HG02943 (cell line): ENCODE measurements around the gene PRRT1.

ENCODE experiments used
- ATAC-seq: cut with Tn5 transposase; IDR thresholded peaks from one replicate; pipeline ENCODE4 v1.9.1; 2021; ENCODE audit warnings: mild to moderate bottlenecking, low read depth, moderate library complexity; ENCODE audit not compliant: unreplicated experiment

PRRT1 gene

DNA sequence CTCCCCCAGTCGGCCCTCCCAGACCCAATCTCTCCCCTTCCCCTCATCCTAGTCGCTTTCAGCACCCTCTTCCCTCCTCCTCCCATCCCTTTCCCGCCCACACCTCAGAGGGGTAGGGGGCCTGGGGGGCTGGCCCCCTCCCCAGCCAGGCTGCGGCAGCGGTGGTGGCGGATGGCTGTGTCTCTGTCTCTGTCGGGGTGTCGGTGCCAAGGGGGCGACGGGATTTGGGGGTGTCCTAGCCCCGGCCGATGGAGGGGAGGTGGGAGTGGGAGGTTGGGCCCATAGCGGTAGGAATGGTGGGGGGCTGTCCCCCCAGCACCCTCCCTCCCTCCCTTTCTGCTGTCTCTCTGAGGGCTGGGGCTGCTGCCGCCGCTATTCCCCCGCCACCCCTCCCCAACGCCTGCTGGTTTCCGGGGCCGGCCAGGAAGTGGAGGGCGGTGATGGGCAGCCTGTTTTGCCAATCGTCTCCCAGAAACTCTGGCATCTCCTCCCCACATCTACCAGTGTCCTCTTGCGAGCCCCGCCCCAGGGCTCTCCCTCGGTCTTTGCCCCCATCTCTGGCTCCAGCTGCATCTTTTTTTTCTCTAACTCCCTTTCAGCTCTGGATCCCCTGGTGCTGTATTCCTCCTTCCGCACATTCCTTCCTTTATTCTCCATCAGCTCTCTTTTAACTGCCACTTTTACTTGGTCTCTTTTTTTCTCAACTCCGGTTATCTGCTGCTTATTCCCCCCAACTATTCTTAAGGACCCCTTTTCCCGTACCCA is 24.2 kb upstream of the PRRT1 start, which contains the start of gene AGPAT1:
AGPAT1 (minus strand) TSS at position 374 of the 765 bp plus-strand sequence. CDS start 4,588 bp downstream, outside the sequence.
- ATAC-seq: peak; percentile 43

DNA sequence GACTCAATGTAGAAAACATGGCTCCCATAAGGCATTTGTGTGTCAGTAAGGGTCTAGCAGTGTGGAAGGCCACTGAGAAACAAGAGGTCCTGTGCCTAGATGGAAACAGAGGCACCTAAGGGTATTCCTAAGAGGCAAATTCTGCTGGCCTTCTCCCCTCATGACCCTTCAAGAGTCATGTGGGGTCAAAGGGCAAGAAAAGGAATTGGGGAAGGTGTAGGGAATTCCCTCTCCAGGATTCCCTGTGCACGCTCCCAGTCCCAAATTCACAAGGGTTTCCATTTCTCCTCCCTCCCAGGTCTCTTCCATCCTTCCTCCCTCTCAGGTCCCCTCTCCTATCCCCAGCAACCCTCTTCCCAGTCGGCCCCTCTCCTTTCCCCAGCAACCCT is 23.6 kb upstream of the PRRT1 start:
- no peak for ATAC-seq

DNA sequence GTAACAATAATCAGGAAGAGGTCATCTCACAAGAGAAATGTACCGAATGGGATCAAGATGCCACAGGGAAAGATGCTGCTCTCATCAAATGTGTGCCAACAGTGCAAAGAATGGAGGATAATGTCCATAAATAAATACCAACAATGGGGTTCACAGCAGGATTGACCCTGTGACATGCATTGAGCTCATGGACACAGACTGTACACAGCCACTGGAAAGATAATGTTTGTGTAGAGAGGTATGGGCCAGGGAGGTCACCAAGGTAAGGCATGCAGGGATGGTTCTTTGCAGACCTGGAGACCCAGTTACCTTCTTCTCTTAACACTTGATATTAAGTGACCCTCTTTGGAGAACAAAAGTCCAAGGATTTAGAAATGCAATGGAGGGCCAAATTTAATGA is 22.7 kb upstream of the PRRT1 start:
- no peak for ATAC-seq

DNA sequence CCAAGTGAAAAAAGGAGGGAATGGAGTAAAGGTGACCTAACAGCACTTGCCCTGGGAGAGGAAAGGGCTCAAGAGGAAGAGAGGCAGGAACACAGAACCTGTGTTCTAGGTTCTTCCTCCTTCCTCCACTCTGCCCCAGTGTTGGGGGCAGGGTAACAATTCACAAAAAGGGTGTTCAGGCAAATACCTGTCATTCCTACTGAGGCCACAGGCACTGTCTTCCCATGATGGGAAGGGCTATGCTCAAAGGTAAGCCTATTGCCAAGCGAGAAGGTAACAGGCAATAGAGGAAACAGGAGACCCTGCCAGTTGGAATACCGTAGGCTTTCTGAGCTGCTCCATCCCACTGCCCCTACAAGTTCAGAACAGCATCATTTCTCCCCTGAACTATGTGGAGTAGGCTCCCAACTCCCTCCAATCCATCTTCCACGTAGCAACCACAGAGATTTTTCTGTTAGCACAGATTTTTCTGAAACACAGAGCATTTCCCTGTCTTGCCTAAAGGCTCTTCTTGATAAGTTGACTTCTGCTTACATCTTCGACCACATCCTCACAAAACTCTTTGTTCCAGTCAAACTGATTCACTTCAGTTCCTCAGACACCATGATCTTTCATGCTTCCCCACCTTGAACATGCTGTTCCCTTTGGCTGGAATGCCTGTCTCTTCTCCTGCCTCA is 21.4 kb upstream of the PRRT1 start:
- no peak for ATAC-seq

DNA sequence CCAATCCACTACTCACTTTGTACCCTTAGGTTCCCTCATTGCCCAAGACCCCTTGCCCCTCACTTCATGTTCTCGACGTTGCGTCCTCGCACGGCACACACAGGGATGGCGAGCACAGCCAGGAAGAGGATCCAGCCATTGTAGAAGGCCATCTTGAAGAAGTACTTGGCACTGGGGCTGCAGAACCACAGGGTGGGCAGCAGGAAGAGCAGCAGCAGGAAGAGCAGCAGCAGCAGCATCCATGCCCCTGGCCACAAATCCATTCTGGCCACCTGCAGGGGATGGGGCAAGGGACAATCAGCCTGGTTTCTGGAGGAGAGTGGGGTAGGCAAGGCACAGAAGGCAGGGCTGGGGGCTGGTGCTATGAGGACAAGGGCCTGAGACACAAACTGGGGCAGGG is 19.5 kb upstream of the PRRT1 start:
- no peak for ATAC-seq

DNA sequence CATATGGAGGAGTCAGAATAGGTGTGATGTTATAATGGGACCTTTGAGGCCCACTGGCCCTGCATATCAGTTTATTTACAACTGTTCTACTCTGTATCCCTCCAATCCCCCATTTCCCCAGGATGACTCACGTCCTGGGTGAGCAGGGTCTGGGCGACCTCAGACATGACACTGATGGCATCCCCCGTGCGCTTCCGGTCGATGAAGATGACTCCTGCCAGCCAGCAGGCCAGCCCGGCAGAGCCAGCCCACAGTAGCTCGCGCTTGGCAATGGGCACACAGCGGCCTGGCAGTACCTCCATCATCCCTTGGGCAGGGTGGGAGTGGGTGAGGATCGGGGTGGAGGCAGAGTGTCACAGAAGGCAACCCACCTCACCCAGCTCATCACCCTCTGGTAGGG is 18.6 kb upstream of the PRRT1 start:
- no peak for ATAC-seq

DNA sequence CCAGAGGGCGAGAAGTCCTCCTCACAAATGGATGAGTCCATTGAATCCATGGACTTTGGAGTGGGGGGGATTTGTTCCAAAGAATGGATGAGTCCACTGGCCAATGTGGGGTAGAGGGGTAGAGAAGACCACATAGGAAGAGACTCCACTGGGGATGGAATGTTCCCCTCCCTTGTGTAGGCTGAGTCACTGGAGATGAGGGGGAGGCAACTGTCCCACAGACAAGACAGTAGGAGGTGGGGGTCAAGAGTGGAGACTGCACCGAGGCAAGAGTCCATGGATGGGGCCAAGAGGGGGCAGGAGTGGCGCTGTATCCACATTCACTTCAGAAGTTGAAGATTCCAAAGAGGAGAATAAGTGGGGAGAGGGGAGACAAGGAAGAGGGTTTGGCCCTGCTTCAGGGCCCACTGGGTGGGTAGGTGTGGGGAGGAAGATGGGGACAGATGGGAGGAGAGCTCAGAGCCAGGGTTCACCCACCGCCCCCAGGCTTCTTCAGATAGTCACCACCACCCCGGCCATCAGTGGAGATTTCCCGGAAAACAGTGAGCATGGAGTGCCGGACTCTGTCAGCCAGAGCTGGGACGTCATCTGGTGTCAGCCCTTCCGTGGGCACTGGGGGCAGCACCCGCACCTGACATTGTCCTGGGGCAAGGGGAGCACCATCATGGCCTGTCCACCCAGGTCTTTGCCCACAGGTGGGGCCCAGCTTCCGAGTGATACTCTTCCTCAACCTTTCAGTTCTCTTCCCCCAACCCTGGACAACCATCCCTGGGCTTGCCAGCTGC is 17.3 kb upstream of the PRRT1 start:
- no peak for ATAC-seq

DNA sequence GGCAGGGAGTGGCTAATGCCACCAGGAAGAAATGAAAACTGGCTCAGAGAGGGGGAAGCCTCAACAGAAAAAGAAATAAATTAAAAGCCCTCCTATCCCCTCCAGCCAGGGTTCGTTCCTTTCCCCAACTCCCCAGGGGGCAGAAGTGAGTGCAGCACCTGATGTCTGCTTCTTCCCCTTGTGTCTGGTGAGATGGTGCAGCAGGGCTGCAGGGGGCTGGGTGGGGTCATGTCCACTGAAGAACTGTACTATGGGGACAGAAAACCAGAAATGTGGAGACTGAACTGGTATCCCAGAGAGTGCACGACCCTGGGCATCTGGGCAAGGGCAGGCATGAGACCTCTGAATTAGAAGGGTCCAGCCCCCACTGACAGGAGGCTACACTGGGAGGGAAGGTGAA is 16.6 kb upstream of the PRRT1 start:
- no peak for ATAC-seq

DNA sequence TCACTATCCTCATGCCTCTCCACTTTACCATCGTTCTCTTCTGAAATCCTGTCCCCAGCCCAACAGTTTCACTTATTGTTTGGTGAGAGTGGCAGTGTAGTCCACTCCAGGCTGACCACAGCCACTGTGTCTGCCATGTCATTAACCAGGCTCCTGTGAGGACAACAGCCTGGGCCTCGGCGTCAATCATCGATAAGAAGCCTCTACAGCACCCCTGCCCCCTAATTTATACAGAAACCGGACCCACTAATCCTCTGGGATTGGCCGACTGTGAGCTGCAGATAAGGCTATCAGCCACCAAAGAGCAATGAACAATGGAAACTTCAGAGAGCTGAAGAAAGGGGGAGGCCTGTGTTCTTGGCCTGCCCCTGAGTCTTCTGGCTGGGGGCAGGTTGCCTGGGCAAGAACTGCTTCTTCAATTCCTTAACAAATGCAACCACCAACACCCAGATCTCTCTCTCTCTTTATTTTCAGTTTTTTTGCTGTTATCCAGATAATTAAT is 16.1 kb upstream of the PRRT1 start:
- ATAC-seq: no peak

DNA sequence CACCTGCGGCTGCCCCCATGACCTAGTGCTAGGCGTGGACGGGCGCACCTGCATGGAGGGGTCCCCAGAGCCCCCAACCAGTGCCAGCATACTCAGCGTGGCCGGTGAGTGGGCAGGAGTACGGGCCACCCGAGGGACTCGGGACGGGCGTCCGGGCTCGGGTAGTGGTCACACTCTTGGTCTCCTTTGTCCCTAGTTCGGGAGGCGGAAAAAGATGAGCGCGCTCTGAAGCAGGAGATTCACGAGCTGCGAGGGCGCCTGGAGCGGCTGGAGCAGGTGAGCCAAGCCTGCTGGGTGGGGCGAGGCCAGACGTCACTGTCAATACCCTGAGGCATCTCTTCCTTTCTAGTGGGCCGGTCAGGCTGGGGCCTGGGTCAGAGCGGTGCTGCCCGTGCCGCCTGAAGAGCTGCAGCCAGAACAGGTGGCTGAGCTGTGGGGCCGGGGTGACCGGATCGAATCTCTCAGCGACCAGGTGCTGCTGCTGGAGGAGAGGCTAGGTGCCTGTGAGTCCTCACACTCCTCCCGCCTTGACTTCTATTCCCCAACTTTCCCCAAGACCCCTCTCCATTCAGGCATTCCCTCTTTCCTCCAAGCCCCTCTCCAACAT is 15.5 kb upstream of the PRRT1 start:
- ATAC-seq: no peak

DNA sequence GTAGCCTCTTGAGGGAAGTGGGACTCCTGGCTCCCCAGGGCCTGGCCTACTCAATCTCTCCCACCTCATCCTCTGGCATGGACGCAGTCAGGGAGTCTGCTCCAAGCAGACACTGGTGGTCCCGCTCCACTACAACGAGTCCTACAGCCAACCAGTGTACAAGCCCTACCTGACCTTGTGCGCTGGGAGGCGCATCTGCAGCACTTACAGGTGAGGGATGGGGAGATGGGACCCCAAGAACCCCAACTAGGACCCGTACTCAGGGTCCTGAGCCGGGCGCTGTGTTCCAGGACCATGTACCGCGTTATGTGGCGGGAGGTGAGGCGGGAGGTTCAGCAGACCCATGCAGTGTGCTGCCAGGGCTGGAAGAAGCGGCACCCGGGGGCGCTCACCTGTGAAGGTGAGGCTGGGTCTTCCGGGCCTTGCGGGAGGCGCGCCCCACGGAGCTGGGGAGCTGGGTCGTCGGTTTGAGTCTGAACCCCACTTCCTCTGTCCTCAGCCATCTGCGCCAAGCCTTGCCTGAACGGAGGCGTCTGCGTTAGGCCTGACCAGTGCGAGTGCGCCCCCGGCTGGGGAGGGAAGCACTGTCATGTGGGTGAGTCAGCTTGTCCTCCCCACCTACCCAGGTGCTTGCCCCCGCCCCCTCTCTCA is 14.8 kb upstream of the PRRT1 start:
- ATAC-seq: no peak

DNA sequence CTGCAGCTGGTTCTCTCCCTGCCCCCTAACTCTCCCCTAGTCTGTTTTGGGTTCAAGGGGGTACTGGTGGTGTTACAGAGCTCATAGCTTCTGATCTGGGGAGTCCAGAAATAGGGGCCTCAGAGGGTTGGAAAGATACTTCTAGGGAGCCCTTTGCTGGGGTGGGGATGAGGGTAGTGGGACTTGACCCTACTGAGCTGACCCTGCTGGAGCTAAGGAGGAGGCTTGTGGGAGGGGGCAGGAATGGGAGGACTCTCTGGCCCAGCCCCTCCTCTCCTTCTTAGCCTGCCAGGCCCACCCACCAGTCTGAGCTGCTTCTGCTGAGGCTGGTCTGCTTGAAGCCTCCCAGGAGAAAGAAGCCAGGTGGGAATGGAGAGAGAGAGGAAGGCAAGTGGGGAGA is 12.6 kb upstream of the PRRT1 start, which contains the start of gene EGFL8:
EGFL8 (plus strand) TSS at position 301 of the 400 bp plus-strand sequence. CDS start 1,571 bp downstream, outside the sequence.
- no peak for ATAC-seq

DNA sequence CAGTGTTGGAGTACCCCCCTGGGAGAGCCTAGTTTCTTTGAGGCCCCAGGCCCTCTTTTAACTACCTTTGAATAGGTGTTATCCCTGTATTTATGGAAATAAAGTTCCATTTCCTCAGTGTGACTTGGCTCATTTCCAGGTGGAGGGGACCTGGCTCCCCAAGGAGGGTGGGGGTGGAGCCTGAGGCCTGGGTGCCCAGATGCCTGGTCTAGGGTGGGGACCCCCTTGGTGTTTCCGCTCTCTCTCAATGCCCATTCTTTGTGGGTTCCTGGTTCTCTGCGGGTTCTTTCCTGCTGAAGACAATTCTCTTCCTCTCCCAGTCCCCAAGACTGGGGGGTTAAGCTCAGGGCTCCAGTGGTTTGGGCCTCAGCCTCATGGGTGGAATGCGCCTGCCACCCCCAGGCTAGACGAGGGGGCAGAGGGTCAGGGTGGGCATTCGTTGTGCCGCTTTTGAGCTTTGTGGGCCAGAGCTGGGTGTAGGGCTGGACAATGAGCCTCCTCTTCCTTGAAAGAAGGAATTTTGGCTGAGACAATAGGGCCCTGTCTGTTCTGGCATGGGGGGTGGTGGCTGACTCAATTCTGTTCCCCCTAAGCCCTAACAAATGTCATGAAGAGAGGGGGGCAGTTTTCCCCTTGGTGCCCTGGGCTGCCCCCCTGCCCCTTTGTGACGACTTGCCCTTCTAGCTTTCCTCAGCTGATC is 12.0 kb upstream of the PRRT1 start:
- ATAC-seq: no peak

DNA sequence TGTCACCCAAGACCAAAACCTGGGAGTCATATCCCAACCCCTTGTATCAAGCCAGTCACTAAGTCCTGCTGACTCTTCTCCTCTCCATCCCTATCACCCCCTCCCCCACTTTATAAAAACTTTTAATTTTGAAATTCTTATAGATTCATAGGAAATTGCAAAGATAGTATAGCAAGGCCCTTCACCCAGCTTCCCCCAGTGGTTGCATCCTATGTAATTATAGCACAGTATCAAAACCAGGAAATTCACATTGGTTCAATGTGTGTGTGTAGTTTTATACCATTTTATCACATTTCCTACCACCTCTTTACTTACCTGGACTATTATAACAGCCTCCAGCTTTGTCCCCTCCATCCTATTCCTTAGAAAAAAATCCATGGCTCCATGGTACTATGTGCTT is 6.3 kb upstream of the PRRT1 start:
- no peak for ATAC-seq

DNA sequence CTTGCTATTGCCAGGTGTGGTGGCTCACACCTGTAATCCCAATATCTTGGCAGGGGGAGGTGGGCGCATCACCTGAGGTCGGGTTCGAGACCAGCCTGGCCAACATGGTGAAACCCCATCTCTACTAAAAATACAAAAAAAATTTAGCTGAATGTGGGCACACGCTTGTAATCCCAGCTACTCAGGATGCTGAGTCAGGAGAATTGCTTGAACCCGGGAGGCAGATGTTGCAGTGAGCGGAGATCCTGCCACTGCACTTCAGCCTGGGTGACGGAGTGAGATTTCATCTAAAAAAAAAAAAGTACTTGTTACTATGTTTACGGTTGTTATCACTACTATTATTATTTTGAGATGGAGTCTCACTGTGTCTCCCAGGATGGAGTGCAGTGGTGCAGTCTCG is 5.2 kb upstream of the PRRT1 start:
- ATAC-seq: no peak

DNA sequence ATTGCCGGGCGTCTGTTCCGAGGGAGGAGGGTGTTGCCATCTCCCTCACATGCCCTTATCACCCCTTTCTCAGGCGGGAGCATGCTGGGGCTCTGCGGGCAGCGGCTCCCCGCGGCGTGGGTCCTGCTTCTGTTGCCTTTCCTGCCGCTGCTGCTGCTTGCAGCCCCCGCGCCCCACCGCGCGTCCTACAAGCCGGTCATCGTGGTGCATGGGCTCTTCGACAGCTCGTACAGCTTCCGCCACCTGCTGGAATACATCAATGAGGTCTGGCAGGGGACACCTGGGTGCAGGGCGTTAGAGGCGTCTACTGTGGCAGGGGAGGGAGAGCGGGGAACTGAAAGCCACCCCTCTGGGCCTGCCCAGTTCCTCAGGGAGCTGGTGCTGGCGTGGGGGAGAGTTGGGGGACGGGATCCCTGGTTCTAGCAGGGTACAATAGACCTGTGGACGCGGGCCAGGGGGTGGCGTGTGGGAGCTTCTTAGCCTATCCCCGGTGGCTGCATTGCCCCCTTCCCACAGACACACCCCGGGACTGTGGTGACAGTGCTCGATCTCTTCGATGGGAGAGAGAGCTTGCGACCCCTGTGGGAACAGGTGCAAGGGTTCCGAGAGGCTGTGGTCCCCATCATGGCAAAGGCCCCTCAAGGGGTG is 2.9 kb upstream of the PRRT1 start:
- peak; percentile 55 for ATAC-seq

DNA sequence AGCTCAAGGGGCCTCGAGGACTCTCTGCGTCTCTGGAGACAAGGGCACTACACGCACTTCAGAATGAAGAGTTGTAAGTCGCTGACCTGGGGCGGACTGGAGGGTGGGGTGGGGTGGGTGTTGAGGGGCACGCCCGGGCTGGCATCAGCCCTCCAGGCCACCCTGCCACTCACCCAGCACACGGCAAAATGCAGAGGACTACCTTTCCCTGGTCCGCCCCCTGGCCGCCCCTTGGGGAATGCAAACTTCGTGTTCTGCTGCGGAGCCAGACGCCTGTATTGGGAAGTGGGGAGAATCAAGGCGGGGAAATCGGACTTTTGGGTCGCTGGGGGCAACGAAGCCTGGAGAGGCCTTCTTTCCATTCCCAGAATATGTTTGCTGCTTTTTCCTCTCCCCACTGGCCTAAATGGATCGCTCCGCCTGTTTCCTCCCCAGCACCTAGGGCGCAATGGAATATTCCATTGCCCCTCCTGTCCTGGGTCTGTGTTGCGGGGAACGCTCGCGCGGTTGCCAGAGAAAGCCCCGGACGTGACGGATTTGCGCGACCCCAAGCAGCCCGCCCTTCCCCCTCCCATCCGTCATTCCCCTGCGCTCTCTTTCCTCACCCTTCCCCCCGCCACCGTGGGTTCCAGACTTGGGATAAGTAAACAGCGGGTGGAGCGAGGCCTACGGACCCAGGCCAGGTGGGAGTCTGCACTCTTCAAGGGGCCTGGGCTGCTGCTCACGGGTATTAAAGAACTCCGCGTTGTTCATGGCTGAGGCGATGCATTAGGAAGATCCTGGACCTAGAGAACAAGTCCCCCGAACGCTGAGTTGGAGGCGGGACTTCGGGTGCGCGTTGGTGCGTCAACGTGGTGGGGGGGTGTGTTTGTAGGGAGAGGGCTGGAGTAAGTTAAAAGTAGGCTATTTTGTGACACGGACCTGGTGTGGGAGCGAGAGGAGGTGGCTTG is 2.1 kb upstream of the PRRT1 start, which contains the start of gene PPT2:
PPT2 (plus strand) TSS at position 578 of the 950 bp plus-strand sequence. CDS start 454 bp downstream, outside the sequence.
- ATAC-seq: peak; percentile 25
